Measurements from ENCODE around the gene SPANXN1. TPM values are rescaled to one million over a fixed set of nuclear protein-coding genes. Genes with fewer than 3 reads are reported as not detected.
"Not testable (repeated sequence)": the region's sequence is repeated elsewhere in the genome, so short reads cannot be mapped to it uniquely, and the experiment has no call there.

SPANXN1 gene, protein sequence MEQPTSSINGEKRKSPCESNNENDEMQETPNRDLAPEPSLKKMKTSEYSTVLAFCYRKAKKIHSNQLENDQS
- not detected in 2 replicates for total RNA-seq (2014; rRNA removed; shearing (Covaris generic))
- not detected in 2 replicates for polyA plus RNA-seq (2014; cell fraction: nucleus; rRNA removed)

- DNase-seq (ENCODE audit: extremely low read depth, low read depth) = not testable (repeated sequence)
These were observed at the start of gene SPANXN1 for GRCh38 chrX:145247203-145247602. Gene SPANXN1 (plus strand): TSS chrX:145247503. CDS start chrX:145247587, 84 bp downstream.

GRCh38 chrX:145199078-145199477 lies 48.2 kb upstream of the SPANXN1 start:
- no peak for DNase-seq (ENCODE audit: extremely low read depth, low read depth)

GRCh38 chrX:145213504-145213903 lies 33.8 kb upstream of the SPANXN1 start:
- peak; percentile 24 for DNase-seq (ENCODE audit: extremely low read depth, low read depth)

DNA sequence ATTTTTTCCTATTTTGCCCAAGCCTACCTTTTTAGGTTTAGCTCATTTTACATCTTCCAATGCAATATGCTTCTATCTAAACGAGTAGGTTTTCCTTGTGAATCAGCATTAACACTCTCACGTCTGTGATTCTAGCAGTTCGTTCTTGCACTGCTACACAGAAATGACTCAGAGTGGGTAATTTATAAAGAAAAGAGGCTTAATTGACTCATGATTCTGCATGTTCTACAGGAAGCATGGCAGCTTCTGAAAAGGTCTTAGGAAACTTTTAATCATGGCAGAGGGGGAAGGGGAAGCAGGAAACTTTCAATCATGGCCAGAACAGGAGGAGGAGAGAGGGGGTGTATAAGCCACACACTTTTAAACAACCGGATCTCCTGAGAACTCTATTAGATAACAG lies 44.9 kb downstream of the SPANXN1 start:
- no peak for DNase-seq (ENCODE audit: extremely low read depth, low read depth)

Data from NCI-H460 (cell line).